Sciatic nerve (tissue), 2 donors: ENCODE data around the gene GALNT16. TPM values are rescaled to one million over a fixed set of nuclear protein-coding genes. Genes with fewer than 3 reads are reported as not detected.
"Not testable (repeated sequence)": the region's sequence is repeated elsewhere in the genome, so short reads cannot be mapped to it uniquely, and the experiment has no call there.

Experiments used
- ATAC-seq: fragments of 200-7000 bp; cut with Tn5 transposase; one replicate; pipeline ENCODE4 v1.9.1; 2020; ENCODE audit warnings: mild to moderate bottlenecking, moderate library complexity
- DNase-seq: peaks from one replicate; pipeline ENCODE4 v3.0.0-alpha.2; 2020; ENCODE audit warnings: low spot score
- intact Hi-C: fragments of 100-400 bp; cut with DNase I; formaldehyde crosslinking; loops from one replicate; pipeline ENCODE4 v1.14.2; 2022
- total RNA-seq: library from RNA; stranded (reverse); fragmentation: NEBNext Ultra II Directional; extraction: Animal tissue kit (Norgen Biotek cat#: 25700); gene quantifications from one replicate; pipeline ENCODE4 v1.2.1, GENCODE V29; 2021
- donor health status: DM: no; HTN: no; CAD: no.
- donor health status: DM: no; HTN: no; CAD: no.

GALNT16 gene
- total RNA-seq, 1 donor from 2014 or later: 8.1 TPM

DNA sequence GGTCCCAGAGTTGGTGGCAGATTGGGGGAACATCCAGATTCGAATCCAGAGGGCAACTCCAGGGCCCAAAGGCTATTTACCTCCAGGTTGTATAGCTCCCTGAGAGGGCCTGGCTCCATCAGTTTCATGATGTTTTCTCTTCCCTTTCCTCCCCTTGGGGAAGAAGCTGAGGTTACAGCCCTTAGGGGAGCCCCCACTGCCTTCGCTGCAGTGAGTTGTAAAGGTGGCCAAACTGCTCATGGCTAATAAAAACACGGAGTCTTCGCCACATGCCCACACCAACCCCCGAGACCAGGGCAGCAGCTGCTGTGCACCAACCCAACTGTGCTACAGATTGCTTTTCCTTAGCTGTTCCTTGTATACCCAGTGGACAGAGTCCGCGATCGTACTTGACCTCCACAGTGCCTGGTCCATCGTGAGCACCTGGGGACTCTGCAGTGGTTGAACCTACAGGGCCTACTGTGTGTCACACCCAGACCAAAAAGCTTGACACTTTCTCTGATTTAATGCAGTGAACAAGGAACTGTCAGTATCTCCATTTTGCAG, 20.9 kb downstream of the GALNT16 start:
- DNase-seq (no peak), ATAC-seq (no peak)
- intact Hi-C loops: no loop called here

- ATAC-seq (no peak), DNase-seq (no peak)
- intact Hi-C loops: no loop called here
Observed at GRCh38 chr14:69281450-69282169, 21.7 kb downstream of the GALNT16 start.

GRCh38 chr14:69282448-69282847, 22.5 kb downstream of the GALNT16 start:
- no peak for ATAC-seq
- DNase-seq: no peak
- intact Hi-C loops: no loop called here

GRCh38 chr14:69284170-69284569, 24.2 kb downstream of the GALNT16 start:
- no peak for ATAC-seq
- intact Hi-C loops: no loop called here
- no peak for DNase-seq

DNA sequence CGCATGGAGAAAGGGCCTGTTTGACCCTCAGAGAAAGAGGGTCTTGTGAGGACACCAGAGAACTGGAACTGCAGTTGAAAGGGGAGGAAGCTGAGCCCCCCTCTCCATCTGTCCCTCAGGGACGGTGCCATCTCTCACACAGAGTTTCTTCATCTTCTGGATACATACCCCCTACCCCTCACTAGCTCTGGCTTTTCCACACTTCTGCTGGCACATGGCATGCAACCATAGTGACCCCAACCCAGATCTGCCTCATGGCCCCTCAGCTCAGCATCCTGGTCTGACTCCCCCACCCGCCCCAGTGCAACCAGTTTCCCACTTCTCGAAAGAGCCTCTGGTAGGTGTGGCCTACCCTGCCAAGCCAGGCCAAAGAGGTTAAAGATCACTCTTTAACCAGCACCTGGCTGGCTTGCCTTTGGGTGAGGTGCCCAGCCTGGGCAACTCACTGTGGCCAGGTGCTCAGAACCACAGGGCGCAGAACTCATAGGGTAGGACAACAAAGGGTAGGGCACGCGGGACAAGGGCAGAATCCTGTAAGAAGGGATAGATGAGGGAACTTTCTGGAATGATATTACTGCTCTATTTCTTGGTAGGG, 25.8 kb downstream of the GALNT16 start:
- no peak for ATAC-seq
- intact Hi-C loops: no loop called here
- DNase-seq: no peak

DNA sequence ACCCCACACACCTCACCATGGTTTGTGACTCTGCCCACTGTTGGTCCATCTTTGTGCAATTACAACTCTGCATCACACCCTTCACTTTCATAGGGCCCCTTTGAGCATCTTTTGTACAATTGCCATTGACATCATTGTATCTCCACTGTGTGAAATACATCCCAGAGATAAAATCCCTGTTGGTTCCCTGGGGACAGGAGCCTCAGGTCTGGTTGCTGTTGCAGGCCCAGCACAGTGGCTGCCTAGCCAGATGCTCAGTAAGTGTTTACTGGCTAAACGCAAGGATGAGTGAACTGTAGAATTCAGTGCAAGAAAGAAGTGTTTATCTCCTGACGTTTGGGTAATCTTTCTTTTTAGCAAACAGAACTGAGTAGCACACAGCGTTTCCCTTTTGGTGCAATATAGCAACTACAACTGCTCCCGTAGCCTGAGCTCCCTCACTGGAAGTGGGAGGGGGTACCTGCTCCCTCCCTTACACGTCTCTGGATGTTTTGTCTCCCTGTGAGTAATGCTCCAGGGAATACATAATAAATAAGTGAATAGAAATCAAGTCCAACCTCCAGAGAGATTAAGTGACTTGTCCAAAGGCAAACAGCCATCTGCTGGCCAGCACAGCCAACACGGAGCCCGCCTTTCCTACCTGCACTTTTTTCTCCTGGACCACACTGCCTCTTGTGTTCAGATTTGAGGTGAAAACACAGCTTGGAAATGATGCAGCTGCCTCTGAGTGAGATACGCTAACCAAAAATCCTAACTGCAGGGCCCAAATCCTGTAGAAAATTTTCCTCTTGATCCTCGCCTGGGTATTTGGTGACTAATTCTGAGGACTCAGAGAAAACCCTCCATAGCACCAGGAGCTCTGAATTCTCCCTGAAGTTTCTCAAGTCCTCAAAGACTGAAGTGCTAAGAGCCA, 27.4 kb downstream of the GALNT16 start:
- intact Hi-C loops: no loop called here
- no peak for ATAC-seq
- DNase-seq: no peak

GRCh38 chr14:69288011-69288771, 28.2 kb downstream of the GALNT16 start:
- DNase-seq (peak; percentile 70), ATAC-seq (peak; percentile 76)
- intact Hi-C loops: no loop called here

- peak; percentile 44 for ATAC-seq
- intact Hi-C loops: no loop called here
- DNase-seq: no peak
Observed at GRCh38 chr14:69288956-69289705, 29.2 kb downstream of the GALNT16 start.

GRCh38 chr14:69289811-69290520, 30.0 kb downstream of the GALNT16 start:
- intact Hi-C loops: no loop called here
- peak; percentile 79 for ATAC-seq

GRCh38 chr14:69290881-69291280, 30.9 kb downstream of the GALNT16 start:
- ATAC-seq, DNase-seq, intact Hi-C loops: not testable (repeated sequence)

More at GRCh38 chr14:69289811-69290520, 30.0 kb downstream of the GALNT16 start:
- no peak for DNase-seq

- ATAC-seq (no peak), DNase-seq (no peak)
- intact Hi-C loops: no loop called here
Observed at GRCh38 chr14:69291396-69291795, 31.4 kb downstream of the GALNT16 start.

DNA sequence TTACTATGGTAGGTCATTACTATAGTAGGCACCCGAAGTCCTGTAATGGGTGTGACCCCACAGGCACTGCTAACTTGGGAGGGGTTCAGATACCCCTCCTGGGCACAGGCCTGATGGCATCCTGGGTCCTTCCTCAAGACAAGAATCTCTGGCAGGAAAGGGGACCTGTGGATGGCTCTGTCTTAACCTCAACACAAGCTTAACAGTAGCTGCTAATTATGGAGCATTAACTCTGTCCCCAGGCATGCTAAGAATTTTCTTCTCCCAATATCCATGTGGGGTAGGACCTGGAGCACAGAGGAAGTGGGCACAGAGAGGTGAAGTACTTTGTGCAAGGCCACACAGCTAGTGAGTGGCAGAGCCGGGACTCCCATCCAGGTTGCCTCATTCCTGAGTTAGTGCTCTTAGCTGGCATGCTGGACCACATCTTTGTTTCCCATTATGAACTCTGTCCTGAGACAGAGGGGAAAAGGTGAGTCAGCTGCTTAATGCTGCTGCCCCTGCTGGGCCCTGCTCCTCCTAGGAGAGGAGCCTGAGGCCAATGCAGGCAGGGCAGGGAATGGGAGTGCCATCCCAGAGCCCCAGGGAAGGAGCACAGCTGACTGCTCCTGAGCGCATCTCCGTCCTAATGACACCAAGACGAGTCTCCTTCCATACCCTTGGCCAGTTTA, 32.1 kb downstream of the GALNT16 start:
- ATAC-seq (no peak), DNase-seq (no peak)
- intact Hi-C loops: no loop called here

DNA sequence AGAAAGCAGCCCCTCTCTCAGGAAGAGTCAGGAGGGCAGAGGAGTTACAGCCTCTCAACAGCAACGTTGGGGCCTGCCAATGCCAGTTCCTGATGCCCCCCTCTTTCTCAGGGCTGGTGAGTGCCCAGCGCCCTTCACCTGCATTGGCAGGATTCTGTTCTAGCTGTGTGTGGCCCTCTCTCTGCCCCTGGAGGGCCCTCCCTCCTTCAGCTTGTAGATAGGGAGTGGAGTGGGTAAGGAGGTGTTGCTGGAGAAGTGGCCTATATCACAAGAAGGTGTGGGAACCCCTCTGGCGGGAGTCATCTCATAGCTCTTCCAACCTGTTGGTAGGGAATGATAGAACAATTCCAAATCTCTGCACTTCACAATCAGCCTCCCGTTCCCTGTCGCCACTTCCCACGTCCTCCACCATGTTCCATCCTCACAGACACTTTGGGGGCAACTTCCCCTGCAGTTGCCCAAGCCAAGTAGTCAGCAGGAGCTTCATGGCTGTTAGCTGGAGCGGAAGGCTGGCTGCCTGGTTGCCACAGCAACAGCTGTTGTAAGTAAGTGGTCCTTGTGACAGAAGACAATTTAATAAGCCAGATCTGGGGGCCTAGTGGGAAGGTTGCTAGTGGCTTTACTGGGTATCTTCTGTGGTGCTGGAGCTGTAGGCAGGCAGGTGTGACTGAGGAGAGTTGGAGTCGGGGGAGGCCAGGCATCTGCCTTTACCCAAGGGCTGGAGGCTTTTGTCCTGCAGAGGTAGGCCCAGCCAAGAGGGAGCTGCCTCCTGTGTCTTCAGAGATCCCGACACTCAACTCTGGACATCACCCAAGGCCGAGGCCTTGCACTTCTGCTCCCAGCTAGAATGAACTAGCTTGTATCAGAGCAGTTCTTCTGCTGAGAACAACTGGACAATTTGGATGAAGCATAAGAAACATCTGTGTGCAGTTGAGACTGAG, 38.4 kb downstream of the GALNT16 start:
- ATAC-seq: peak; percentile 88
- intact Hi-C loops: no loop called here
- peak; percentile 59 for DNase-seq

- ATAC-seq: peak; percentile 49
Observed at GRCh38 chr14:69299286-69300035, 39.5 kb downstream of the GALNT16 start.

GRCh38 chr14:69300601-69301221, 40.8 kb downstream of the GALNT16 start:
- DNase-seq (peak; percentile 41), ATAC-seq (peak; percentile 37)
- intact Hi-C loops: no loop called here

More at GRCh38 chr14:69299286-69300035, 39.5 kb downstream of the GALNT16 start:
- DNase-seq: peak; percentile 30
- intact Hi-C loops: no loop called here
